ENCODE results near the gene FBXO33.

FBXO33 gene

DNA sequence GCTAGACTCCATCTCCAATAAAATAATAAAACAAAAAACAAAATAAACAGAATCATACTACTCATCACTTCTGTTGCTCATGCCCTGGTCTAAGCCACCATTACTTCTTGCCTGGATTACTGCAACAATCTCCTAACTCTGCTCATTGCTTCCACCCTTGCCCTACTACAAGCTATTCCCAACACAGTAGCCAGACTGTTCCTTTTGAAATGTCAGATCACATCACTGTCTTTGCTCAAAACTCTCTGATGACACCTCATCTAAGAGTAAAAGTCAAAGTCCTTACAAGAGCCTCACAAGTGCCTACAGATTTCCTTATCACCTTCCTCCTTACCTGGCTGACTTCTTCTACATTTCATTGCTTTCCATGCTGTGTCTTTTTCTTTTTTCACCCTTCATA is 10.0 kb downstream of the FBXO33 start:
- no peak overlapping the region for H3K4me3 ChIP-seq (ENCODE audit: low read depth, low read length)
- TF ChIP-seq, protein P1, sequence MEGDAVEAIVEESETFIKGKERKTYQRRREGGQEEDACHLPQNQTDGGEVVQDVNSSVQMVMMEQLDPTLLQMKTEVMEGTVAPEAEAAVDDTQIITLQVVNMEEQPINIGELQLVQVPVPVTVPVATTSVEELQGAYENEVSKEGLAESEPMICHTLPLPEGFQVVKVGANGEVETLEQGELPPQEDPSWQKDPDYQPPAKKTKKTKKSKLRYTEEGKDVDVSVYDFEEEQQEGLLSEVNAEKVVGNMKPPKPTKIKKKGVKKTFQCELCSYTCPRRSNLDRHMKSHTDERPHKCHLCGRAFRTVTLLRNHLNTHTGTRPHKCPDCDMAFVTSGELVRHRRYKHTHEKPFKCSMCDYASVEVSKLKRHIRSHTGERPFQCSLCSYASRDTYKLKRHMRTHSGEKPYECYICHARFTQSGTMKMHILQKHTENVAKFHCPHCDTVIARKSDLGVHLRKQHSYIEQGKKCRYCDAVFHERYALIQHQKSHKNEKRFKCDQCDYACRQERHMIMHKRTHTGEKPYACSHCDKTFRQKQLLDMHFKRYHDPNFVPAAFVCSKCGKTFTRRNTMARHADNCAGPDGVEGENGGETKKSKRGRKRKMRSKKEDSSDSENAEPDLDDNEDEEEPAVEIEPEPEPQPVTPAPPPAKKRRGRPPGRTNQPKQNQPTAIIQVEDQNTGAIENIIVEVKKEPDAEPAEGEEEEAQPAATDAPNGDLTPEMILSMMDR (IDR thresholded peaks at IDR 0.05; ENCODE audit: low read depth, low read length, missing control alignments), result no peak
- DNase-seq (ENCODE audit: low read depth), result no peak

DNA sequence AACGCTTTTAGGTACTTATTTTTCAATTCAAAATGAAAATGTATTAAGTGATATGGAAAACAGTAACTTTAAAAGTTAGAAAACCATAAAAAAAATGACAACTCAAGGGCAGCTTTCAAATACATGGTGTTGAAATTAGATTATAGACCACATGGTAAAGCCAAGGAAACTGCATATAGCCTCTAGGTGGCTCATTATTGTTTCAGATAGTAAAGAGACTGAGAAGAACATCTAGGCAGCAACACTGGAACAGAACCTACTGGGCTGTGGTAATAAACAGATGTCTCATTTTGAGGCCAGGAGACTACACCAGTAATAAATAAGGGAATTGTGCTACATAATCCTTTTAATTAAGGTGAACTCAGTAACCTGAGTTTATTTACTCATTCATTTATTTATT is 13.0 kb downstream of the FBXO33 start:
- no peak overlapping the region for H3K4me3 ChIP-seq (ENCODE audit: low read depth, low read length)
- DNase-seq (ENCODE audit: low read depth), result no peak
- TF ChIP-seq, protein P1 (IDR thresholded peaks at IDR 0.05; ENCODE audit: low read depth, low read length, missing control alignments), result no peak

DNA sequence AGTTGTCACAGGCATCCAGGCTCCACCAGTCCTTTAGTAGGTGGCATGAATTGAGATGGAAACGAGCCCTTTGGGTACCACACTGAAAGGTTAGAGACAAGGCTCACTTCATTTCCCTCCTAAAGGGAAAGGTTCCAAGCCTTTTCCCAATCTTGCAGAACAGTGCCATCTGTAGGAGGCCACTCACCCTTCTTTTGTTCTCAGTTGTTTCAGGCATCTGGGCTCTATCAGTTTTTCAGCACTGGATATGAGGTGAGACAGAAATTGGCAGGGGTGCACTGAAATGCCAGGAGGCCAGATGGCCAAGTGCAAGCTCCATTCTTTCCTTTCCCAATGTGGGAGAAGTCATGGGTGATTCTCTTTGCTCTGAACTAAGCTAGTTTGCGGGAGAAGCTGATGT is 15.2 kb downstream of the FBXO33 start:
- TF ChIP-seq, protein P1 (IDR thresholded peaks at IDR 0.05; ENCODE audit: low read depth, low read length, missing control alignments), result no peak
- H3K4me3 ChIP-seq (ENCODE audit: low read depth, low read length), result no peak overlapping the region
- no peak for DNase-seq (ENCODE audit: low read depth)

DNA sequence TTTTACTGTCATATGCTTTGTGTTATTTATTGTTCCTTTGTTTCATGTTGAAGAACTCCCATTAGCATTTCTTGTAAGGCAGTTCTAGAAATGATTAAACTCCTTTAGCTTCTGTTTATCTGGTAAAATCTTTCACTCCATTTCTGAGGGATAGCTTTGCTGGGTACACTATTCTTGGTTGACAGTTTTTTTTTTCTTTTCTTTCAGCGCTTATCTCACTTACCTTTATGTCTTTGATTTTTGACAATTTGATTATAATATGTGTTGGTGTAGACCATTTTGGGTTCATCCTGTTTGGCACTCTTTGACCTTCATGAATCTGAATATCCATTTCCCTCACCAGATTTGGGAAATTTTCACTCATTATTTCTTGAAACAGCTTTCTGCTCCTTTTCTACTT is 16.2 kb downstream of the FBXO33 start:
- TF ChIP-seq, protein P1 (IDR thresholded peaks at IDR 0.05; ENCODE audit: low read depth, low read length, missing control alignments), result no peak
- H3K4me3 ChIP-seq (ENCODE audit: low read depth, low read length), result no peak overlapping the region
- no peak for DNase-seq (ENCODE audit: low read depth)

DNA sequence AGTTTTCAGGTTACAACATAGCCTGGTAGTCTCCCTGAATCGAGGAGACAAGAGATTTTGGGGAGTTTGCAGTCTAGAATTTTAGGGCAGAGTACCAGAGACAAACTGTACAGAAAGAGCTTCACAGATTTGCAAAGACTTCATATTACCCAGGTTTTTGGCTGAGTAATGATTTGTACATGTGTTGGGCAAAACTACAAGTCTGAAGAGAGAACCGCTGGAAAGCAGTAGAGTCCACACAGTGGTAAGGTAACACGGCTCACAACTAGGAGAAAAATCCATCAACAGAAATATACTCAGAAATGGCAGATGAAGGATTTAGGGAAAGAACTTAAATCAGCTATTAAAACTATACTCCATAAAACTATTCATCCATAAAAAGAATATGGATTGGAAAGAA is 25.7 kb downstream of the FBXO33 start:
- TF ChIP-seq, protein P1 (IDR thresholded peaks at IDR 0.05; ENCODE audit: low read depth, low read length, missing control alignments), result no peak
- no peak overlapping the region for H3K4me3 ChIP-seq (ENCODE audit: low read depth, low read length)
- no peak for DNase-seq (ENCODE audit: low read depth)

DNA sequence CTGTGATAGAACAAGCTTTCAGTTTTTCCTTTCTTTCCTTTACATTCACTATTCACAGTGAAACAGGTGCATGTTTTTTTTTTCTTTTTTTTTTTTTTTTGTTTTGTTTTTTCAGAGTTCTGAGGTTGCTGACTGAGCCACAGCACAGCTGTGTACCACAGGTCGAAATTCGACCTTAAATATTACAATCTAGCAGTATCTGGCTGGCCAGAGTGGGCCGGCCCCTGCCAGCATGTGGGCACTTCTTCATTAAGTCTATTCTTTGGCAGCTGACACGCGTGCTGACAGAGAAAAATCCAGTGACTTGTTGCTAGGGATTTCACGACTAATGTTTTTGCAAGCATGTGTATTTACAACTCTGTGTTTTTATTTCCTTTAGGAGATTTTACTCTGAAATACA is 33.9 kb downstream of the FBXO33 start:
- no peak for DNase-seq (ENCODE audit: low read depth)
- TF ChIP-seq, protein P1 (IDR thresholded peaks at IDR 0.05; ENCODE audit: low read depth, low read length, missing control alignments), result no peak
- H3K4me3 ChIP-seq (ENCODE audit: low read depth, low read length), result no peak overlapping the region

DNA sequence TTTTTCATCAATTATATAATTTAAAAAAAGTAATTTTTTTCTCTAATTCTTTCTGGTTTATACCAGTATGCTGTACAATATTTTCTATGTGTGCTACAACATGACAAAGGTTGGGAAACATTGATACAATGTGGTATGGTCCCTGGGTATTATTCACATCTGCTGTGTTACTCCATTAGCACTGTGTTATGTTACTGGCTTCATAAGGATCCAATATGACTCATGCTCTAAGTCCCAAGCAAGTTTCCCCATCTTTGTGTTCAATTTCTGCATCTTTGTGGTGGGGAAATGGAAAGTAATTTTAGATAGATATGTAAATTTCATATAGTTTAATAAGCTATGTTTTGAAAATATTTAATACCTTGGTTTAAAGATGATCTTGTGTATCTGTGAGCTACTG is 35.8 kb downstream of the FBXO33 start:
- no peak for DNase-seq (ENCODE audit: low read depth)
- H3K4me3 ChIP-seq (ENCODE audit: low read depth, low read length), result no peak overlapping the region
- TF ChIP-seq, protein P1 (IDR thresholded peaks at IDR 0.05; ENCODE audit: low read depth, low read length, missing control alignments), result no peak

Measured in GM12864 (cell line).